Upper lobe of left lung (tissue), 6 donors: ENCODE data around the gene PSMA6. TPM values are rescaled to one million over a fixed set of nuclear protein-coding genes. Genes with fewer than 3 reads are reported as not detected.

ENCODE experiments used
- ATAC-seq, 2 donors: fragments of 200-7000 bp; cut with Tn5 transposase; one replicate each; pipeline ENCODE4 v1.9.1; 2022; ENCODE audit warnings: mild to moderate bottlenecking in 2 of 2, moderate library complexity in 2 of 2; ENCODE audit not compliant: low FRiP score in 2 of 2
- DNase-seq, 2 donors: peaks; one replicate each; pipeline ENCODE4 v3.0.0-alpha.2; 2019 to 2020
- H3K27ac ChIP-seq, 4 donors: fragments of 200-600 bp; sonication (generic); one replicate each; pipeline ENCODE4 v1.5.1; 2016 to 2019
- H3K27me3 ChIP-seq, 4 donors: fragments of 200-600 bp; sonication (generic); one replicate each; pipeline ENCODE4 v1.5.1; 2017 to 2019
- H3K36me3 ChIP-seq, 4 donors: fragments of 200-600 bp; sonication (generic); one replicate each; pipeline ENCODE4 v1.5.1; 2016 to 2019
- H3K4me1 ChIP-seq, 4 donors: fragments of 200-600 bp; sonication (generic); one replicate each; pipeline ENCODE4 v1.5.1; 2018 to 2019
- H3K4me3 ChIP-seq, 4 donors: fragments of 200-600 bp; sonication (generic); one replicate each; pipeline ENCODE4 v1.5.1; 2017 to 2019; ENCODE audit warnings: mild to moderate bottlenecking in 2 of 4, moderate library complexity in 1 of 4
- H3K9me3 ChIP-seq, 4 donors: fragments of 200-600 bp; sonication (generic); one replicate each; pipeline ENCODE4 v1.5.1; 2018 to 2019
- EP300 ChIP-seq, 4 donors: sonication (generic); formaldehyde crosslinking; IDR thresholded peaks; one replicate each; pipeline ENCODE4 v1.5.1; 2017; ENCODE audit warnings: antibody characterized with exemption in 4 of 4, control low read depth in 2 of 4
- POLR2A ChIP-seq, 4 donors: fragments of 450-650 bp; IDR thresholded peaks; one replicate each; pipeline ENCODE4 v1.5.1; 2016 to 2017; ENCODE audit warnings: antibody characterized with exemption in 4 of 4, mild to moderate bottlenecking in 2 of 4
- POLR2AphosphoS5 ChIP-seq, 2 donors: sonication (generic); formaldehyde crosslinking; IDR thresholded peaks; one replicate each; pipeline ENCODE4 v1.5.1; 2017; ENCODE audit warnings: antibody characterized with exemption in 2 of 2
- WGBS, 2 donors: methylation state at CpG; one replicate each; pipeline ENCODE4 v1.1.5; 2017 to 2018; 5-methylcytosine and 5-hydroxymethylcytosine counted together
- total RNA-seq, 6 donors: library from RNA; depleted of rRNA in 4 of 6; stranded (reverse); fragments of >200 nt in 4 of 6; gene quantifications; one replicate each; pipeline versions ENCODE4 v1.1.0 to v1.2.1, GENCODE V29; 2016 to 2021
- TF ChIP-seq, protein P1 (sequence below), 6 experiments: fragments of 450-650 bp in 4 of 6; fragments of 200-600 bp in 2 of 6; sonication (generic) in 2 of 6; IDR thresholded peaks; one replicate each; pipeline ENCODE4 v1.5.1; 2016 to 2019; ENCODE audit warnings: antibody characterized with exemption in 6 of 6
- donor health status: DM: no; HTN: no; CAD: no; lungs with moderate emphysema.
- donor health status: DM: no; HTN: yes; CAD: no; lungs with severe emphysema.

PSMA6 gene
- total RNA-seq, 6 donors from 2014 or later = 63.9 to 213 (median 162) TPM

DNA sequence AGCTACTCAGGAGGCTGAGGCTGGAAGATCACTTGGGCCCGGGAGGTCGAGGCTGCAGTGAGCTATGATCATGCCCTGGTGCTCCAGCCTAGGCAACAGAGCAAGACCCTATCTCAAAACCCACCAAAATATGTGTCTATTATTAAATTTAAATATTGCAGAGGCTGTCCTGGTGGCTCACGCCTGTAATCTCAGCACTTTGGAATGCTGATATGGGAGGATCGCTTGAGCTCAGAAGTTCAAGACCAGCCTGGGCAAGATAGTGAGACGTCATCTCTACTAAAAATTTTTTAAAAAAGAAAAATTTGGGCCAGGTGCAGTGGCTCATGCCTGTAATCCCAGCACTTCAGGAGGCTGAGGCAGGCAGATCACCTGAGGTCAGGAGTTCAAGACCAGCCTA is 13.9 kb downstream of the PSMA6 start:
- ATAC-seq (no peak), DNase-seq (no peak)
- WGBS, 2 donors = 97 to 98% methylated on average over 5 of the region's 5 CpGs
- no peak overlapping the region for H3K27ac ChIP-seq
- H3K4me1 ChIP-seq = peaks cover 11 to 23% (median 13%) of the 10 kb centered on the region in 4 donors
- no peaks in the 10 kb centered on the region for H3K27me3 ChIP-seq
- no peaks in the 10 kb centered on the region for H3K9me3 ChIP-seq
- peaks cover 6 to 40% (median 23%) of the 10 kb centered on the region in 4 donors for H3K36me3 ChIP-seq
- TF ChIP-seq, protein P1, sequence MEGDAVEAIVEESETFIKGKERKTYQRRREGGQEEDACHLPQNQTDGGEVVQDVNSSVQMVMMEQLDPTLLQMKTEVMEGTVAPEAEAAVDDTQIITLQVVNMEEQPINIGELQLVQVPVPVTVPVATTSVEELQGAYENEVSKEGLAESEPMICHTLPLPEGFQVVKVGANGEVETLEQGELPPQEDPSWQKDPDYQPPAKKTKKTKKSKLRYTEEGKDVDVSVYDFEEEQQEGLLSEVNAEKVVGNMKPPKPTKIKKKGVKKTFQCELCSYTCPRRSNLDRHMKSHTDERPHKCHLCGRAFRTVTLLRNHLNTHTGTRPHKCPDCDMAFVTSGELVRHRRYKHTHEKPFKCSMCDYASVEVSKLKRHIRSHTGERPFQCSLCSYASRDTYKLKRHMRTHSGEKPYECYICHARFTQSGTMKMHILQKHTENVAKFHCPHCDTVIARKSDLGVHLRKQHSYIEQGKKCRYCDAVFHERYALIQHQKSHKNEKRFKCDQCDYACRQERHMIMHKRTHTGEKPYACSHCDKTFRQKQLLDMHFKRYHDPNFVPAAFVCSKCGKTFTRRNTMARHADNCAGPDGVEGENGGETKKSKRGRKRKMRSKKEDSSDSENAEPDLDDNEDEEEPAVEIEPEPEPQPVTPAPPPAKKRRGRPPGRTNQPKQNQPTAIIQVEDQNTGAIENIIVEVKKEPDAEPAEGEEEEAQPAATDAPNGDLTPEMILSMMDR (IDR thresholded peaks at IDR 0.05) = no peak
- no peak for TF ChIP-seq POLR2AphosphoS5 (IDR thresholded peaks at IDR 0.05)
- H3K4me3 ChIP-seq = no peak overlapping the region

DNA sequence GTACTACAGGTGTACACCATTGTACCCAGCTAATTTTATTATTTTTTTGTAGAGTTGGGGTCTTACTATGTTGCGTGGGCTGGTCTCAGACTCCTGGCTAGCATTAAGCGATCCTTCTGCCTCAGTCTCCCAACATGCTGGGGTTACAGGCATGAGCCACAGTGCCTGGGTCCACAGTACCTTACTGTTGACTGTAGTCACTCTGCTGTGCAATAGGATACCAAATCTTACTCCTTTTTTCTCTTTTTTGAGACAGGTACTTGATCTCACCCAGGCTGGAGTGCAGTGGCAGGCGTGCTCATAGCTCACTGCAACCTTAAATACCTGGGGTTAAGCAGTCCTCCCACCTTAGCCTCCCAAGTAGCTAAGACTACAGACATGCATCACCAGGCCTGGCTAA is 25.6 kb downstream of the PSMA6 start:
- ATAC-seq (no peak), DNase-seq (no peak)
- Histone ChIP-seq H3K4me3 (no peak overlapping the region), H3K27me3 (no peaks in the 10 kb centered on the region), H3K9me3 (no peaks in the 10 kb centered on the region), H3K27ac (no peak overlapping the region), H3K4me1 (no peaks in the 10 kb centered on the region), H3K36me3 (peaks cover 25 to 66% (median 45%) of the 10 kb centered on the region in 4 donors)
- WGBS, 2 donors = 100% methylated on average over 3 of the region's 3 CpGs
- TF ChIP-seq POLR2A (IDR thresholded peaks at IDR 0.05) = no peak
- TF ChIP-seq POLR2AphosphoS5 (IDR thresholded peaks at IDR 0.05) = no peak
- TF ChIP-seq, protein P1 (IDR thresholded peaks at IDR 0.05) = no peak
- no peak for TF ChIP-seq EP300 (IDR thresholded peaks at IDR 0.05)

DNA sequence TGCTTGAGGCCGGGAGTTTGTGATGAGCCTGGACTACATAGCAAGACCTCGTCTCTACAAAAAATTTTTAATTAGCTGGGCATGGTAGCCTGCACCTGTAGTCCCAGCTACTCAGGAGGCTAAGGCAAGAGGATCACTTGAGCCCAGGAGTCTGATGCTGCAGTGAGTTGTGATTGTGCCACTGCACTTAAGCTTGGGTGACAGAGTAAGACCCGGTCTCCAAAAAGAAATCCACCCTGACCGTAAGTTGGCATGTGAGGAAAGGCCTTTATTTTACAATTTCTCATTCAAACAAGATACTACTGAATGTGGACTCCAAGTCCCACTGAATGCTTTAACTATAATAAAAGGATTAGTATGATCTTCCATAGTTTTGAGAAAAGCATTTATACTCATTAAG is 27.3 kb downstream of the PSMA6 start:
- H3K4me1 ChIP-seq = no peaks in the 10 kb centered on the region
- TF ChIP-seq EP300 (IDR thresholded peaks at IDR 0.05) (no peak), POLR2AphosphoS5 (IDR thresholded peaks at IDR 0.05) (no peak), POLR2A (IDR thresholded peaks at IDR 0.05) (no peak)
- TF ChIP-seq, protein P1 (IDR thresholded peaks at IDR 0.05) = no peak
- ATAC-seq = no peak
- WGBS, 2 donors = 93 to 95% methylated on average over 4 of the region's 4 CpGs
- H3K27ac ChIP-seq = peak overlapping the region in 1 of 4 donors; percentile 17
- DNase-seq = no peak
- H3K27me3 ChIP-seq = no peaks in the 10 kb centered on the region
- H3K4me3 ChIP-seq = no peak overlapping the region
- no peaks in the 10 kb centered on the region for H3K9me3 ChIP-seq
- H3K36me3 ChIP-seq = peaks cover 19 to 49% (median 33%) of the 10 kb centered on the region in 4 donors

DNA sequence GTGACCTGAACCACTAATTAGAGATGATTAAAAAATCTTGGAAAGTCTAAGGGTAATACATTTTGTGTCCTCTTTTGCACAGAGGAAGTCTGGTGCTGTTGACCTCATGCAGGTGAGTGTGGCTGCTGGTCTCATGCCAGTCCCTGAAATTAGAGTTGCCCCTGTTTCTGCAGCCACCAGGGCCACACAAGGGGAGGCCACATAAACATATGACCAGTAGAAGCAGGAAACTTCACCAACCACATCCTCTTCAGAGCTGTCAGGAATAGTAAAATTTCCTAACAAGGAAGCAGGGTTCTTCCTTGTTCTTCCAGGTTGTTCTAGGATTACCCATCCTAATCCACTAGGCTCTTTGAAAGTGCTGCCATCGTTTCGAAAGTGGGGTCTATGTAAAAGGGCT is 28.3 kb downstream of the PSMA6 start:
- H3K4me1 ChIP-seq = no peaks in the 10 kb centered on the region
- peaks cover 13 to 39% (median 25%) of the 10 kb centered on the region in 4 donors for H3K36me3 ChIP-seq
- no peaks in the 10 kb centered on the region for H3K27me3 ChIP-seq
- H3K9me3 ChIP-seq = no peaks in the 10 kb centered on the region
- ATAC-seq = no peak
- DNase-seq = no peak
- TF ChIP-seq, protein P1 (IDR thresholded peaks at IDR 0.05) = no peak
- TF ChIP-seq POLR2AphosphoS5 (IDR thresholded peaks at IDR 0.05) (no peak), POLR2A (IDR thresholded peaks at IDR 0.05) (no peak), EP300 (IDR thresholded peaks at IDR 0.05) (no peak)
- no peak overlapping the region for H3K4me3 ChIP-seq
- peak overlapping the region in 2 of 4 donors; percentile 17 to 23 for H3K27ac ChIP-seq
- WGBS, 2 donors = 50 to 83% methylated on average over 2 of the region's 2 CpGs

DNA sequence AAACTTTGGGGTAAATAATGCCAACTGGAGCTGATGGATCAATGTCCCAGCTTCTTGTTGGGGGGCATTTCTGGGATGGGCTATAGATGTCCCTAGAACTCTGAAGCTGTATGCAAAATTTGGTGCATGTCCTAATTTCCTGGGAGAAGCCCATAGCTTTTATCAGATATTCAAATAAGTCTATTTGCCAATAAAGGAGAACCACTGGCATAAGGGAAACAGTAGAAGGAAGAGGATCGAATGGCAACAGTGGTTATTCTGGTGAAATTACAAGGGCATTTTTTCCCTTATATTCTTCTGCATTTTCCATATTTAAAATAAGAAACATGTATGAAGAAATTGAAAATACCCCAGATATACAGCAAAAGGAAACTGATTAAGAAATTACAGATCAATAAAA is 34.2 kb downstream of the PSMA6 start:
- H3K27ac ChIP-seq = no peak overlapping the region
- H3K9me3 ChIP-seq = no peaks in the 10 kb centered on the region
- 76 to 81% methylated on average over 1 of the region's 1 CpG for WGBS, 2 donors
- peaks cover 0 to 2% (median under 1%) of the 10 kb centered on the region in 4 donors for H3K4me1 ChIP-seq
- no peaks in the 10 kb centered on the region for H3K27me3 ChIP-seq
- DNase-seq = no peak
- no peak for ATAC-seq
- no peak overlapping the region for H3K4me3 ChIP-seq
- H3K36me3 ChIP-seq = no peaks in the 10 kb centered on the region
- TF ChIP-seq, protein P1 (IDR thresholded peaks at IDR 0.05) = no peak
- TF ChIP-seq POLR2A (IDR thresholded peaks at IDR 0.05) (no peak), POLR2AphosphoS5 (IDR thresholded peaks at IDR 0.05) (no peak), EP300 (IDR thresholded peaks at IDR 0.05) (no peak)
